Breast epithelium (tissue), 4 donors: Measurements from ENCODE around the gene KAT8. TPM values are rescaled to one million over a fixed set of nuclear protein-coding genes. Genes with fewer than 3 reads are reported as not detected.

Experiments
- DNase-seq, 2 donors: peaks; one replicate each; pipeline ENCODE4 v3.0.0-alpha.2; 2019; ENCODE audit warnings: low spot score in 2 of 2
- H3K27ac ChIP-seq, 2 donors: fragments of 200-600 bp; sonication (generic) in 1 of 2; one replicate each; pipeline ENCODE4 v1.5.1; 2016 to 2019; ENCODE audit warnings: mild to moderate bottlenecking in 1 of 2
- H3K27me3 ChIP-seq, 2 donors: fragments of 200-600 bp; sonication (generic) in 1 of 2; one replicate each; pipeline versions ENCODE4 v1.5.1 to v1.6.0; 2017 to 2019; ENCODE audit warnings: control low read depth in 1 of 2, mild to moderate bottlenecking in 1 of 2
- H3K36me3 ChIP-seq: fragments of 200-600 bp; one replicate; pipeline ENCODE4 v1.5.1; 2019
- H3K4me1 ChIP-seq, 2 donors: fragments of 200-600 bp; sonication (generic); one replicate each; pipeline ENCODE4 v1.5.1; 2016 to 2019; ENCODE audit warnings: control low read depth in 1 of 2
- H3K4me3 ChIP-seq, 3 donors: fragments of 200-600 bp; sonication (generic); 1 replicate in 2 of 3; 2 replicates in 1 of 3; pipeline ENCODE4 v1.5.1; 2016 to 2019; ENCODE audit warnings: mild to moderate bottlenecking in 3 of 3, moderate library complexity in 2 of 3
- H3K9me3 ChIP-seq, 2 donors: fragments of 200-600 bp; sonication (generic) in 1 of 2; one replicate each; pipeline ENCODE4 v1.5.1; 2016 to 2019; ENCODE audit warnings: control low read depth in 1 of 2
- CTCF ChIP-seq, 3 donors: fragments of 450-650 bp; IDR thresholded peaks; one replicate each; pipeline ENCODE4 v1.5.1; 2016 to 2017; ENCODE audit warnings: antibody characterized with exemption in 3 of 3, mild to moderate bottlenecking in 3 of 3, moderate library complexity in 3 of 3
- POLR2A ChIP-seq: fragments of 450-650 bp; IDR thresholded peaks from one replicate; pipeline ENCODE4 v1.6.1; 2016; ENCODE audit warnings: antibody characterized with exemption, mild to moderate bottlenecking, moderate library complexity
- POLR2AphosphoS5 ChIP-seq, 3 donors: sonication (generic); formaldehyde crosslinking; IDR thresholded peaks; one replicate each; pipeline ENCODE4 v1.6.1; 2017; ENCODE audit warnings: antibody characterized with exemption in 3 of 3
- intact Hi-C: fragments of 100-400 bp; cut with DNase I; formaldehyde crosslinking; loops from one replicate; pipeline ENCODE4 v1.15.1; 2023; ENCODE audit warnings: low total_unique reads
- total RNA-seq, 3 donors: library from RNA; depleted of rRNA; stranded (reverse); fragments of >200 nt; gene quantifications; one replicate each; pipeline ENCODE4 v1.1.0, GENCODE V29; 2016

The KAT8 gene
- total RNA-seq, 3 donors from 2014 or later: 53.6 to 85.0 (median 67.8) TPM

GRCh38 chr16:31128711-31129567 lies 11.5 kb downstream of the KAT8 start:
- H3K27me3 ChIP-seq: no peaks in the 10 kb centered on the region
- H3K9me3 ChIP-seq: no peaks in the 10 kb centered on the region
- DNase-seq: no peak
- H3K4me3 ChIP-seq: peak overlapping the region in 1 of 3 donors; percentile 4
- TF ChIP-seq POLR2AphosphoS5 (IDR thresholded peaks at IDR 0.05) (no peak), CTCF (IDR thresholded peaks at IDR 0.05) (no peak), POLR2A (no peak)
- H3K36me3 ChIP-seq: no peaks in the 10 kb centered on the region
- H3K27ac ChIP-seq: peak overlapping the region; percentile 95
- intact Hi-C loops: no loop called here
- peaks cover 4 to 51% of the 10 kb centered on the region in 2 donors for H3K4me1 ChIP-seq

GRCh38 chr16:31129568-31130335 lies 12.3 kb downstream of the KAT8 start:
- Histone ChIP-seq H3K4me3 (peak overlapping the region in 2 of 3 donors; percentile 21 to 40), H3K27ac (peak overlapping the region; percentile 95), H3K36me3 (no peaks in the 10 kb centered on the region), H3K4me1 (peaks cover 4 to 53% of the 10 kb centered on the region in 2 donors), H3K27me3 (no peaks in the 10 kb centered on the region), H3K9me3 (no peaks in the 10 kb centered on the region)
- intact Hi-C loops: no loop called here
- peak in 1 of 2 donors; percentile 73 for DNase-seq
- TF ChIP-seq CTCF (IDR thresholded peaks at IDR 0.05) (peak in 1 of 3 donors; percentile 8), POLR2A (no peak)

- Histone ChIP-seq H3K4me3 (peak overlapping the region in 2 of 3 donors; percentile 21 to 40), H3K27ac (peak overlapping the region; percentile 95), H3K4me1 (peaks cover 4 to 53% of the 10 kb centered on the region in 2 donors), H3K27me3 (no peaks in the 10 kb centered on the region), H3K36me3 (no peaks in the 10 kb centered on the region), H3K9me3 (no peaks in the 10 kb centered on the region)
- DNase-seq: no peak
- TF ChIP-seq POLR2A: no peak
- TF ChIP-seq CTCF (IDR thresholded peaks at IDR 0.05): no peak
- TF ChIP-seq POLR2AphosphoS5 (IDR thresholded peaks at IDR 0.05): no peak
- intact Hi-C loops: no loop called here
Measured at GRCh38 chr16:31130336-31130891, 12.9 kb downstream of the KAT8 start.

- no peaks in the 10 kb centered on the region for H3K27me3 ChIP-seq
- TF ChIP-seq POLR2AphosphoS5 (IDR thresholded peaks at IDR 0.05) (peak; percentile 17 to 85 (median 26)), CTCF (IDR thresholded peaks at IDR 0.05) (no peak)
- peaks cover 4 to 55% of the 10 kb centered on the region in 2 donors for H3K4me1 ChIP-seq
- no peaks in the 10 kb centered on the region for H3K36me3 ChIP-seq
- peak overlapping the region; percentile 95 for H3K27ac ChIP-seq
- peak overlapping the region in 1 of 3 donors; percentile 40 for H3K4me3 ChIP-seq
- H3K9me3 ChIP-seq: no peaks in the 10 kb centered on the region
- DNase-seq: peak; percentile 95 to 97
- intact Hi-C loops: no loop called here
Measured at GRCh38 chr16:31130899-31131298, 13.4 kb downstream of the KAT8 start.
